ENCODE measurements around the gene IL10RB. TPM values are rescaled to one million over a fixed set of nuclear protein-coding genes. Genes with fewer than 3 reads are reported as not detected.
A peak's percentile ranks its signal among the peaks of the same experiment; 100 is the strongest.

IL10RB gene
- total and polyA plus RNA-seq, 10 of the 15 experiments (the other 5 are each of a cell fraction or from before 2014, with no cell fraction given) = 15.0 to 55.1 (median 34.9) TPM

- TF ChIP-seq SKIL (IDR thresholded peaks at IDR 0.05; ENCODE audit: low read depth, poor library complexity, severe bottlenecking) = no peak
- peak; percentile 79; the same call in 1 of the 2 replicates for TF ChIP-seq TCF3 (IDR thresholded peaks at IDR 0.05; ENCODE audit: borderline replicate concordance, insufficient read depth, low read depth, low read length)
- no peak for TF ChIP-seq SRF (IDR thresholded peaks at IDR 0.05; ENCODE audit: low read depth in 2 of 2, low read length in 2 of 2)
- no peak for TF ChIP-seq ZBED1 (IDR thresholded peaks at IDR 0.05; ENCODE audit: borderline replicate concordance)
- TF ChIP-seq PBX3 (IDR thresholded peaks at IDR 0.05; ENCODE audit: insufficient replicate concordance, low read depth, low read length) = peak; percentile 12
- TF ChIP-seq ZBTB40 (IDR thresholded peaks at IDR 0.05; ENCODE audit: borderline replicate concordance) = no peak
- no peak for TF ChIP-seq ZBTB4 (CRISPR knock-in tag; IDR thresholded peaks at IDR 0.05)
- TF ChIP-seq JUNB (IDR thresholded peaks at IDR 0.05) = no peak
- no peak for TF ChIP-seq FOXK2 (IDR thresholded peaks at IDR 0.05)
- TF ChIP-seq SPI1 (IDR thresholded peaks at IDR 0.05; ENCODE audit: borderline replicate concordance, insufficient read depth, low read depth, low read length) = peak; percentile 35; the same call in 1 of the 2 replicates
Observed at GRCh38 chr21:33313183-33313582, 47.0 kb downstream of the IL10RB start (continued).
